ENCODE data around the gene DHX57.

The DHX57 gene

GRCh38 chr2:38875576-38876367 lies at the start of gene DHX57, which contains the start of gene MORN2:
TSS of gene DHX57 (minus strand) at chr2:38875934. CDS start at chr2:38868405, 7,529 bp downstream.
TSS of gene MORN2 (plus strand) at chr2:38875976.
- DNase-seq = peak; percentile 58 to 81 (median 71)

- DNase-seq = no peak
Observed at GRCh38 chr2:38922902-38923301, 47.2 kb upstream of the DHX57 start.

DNA sequence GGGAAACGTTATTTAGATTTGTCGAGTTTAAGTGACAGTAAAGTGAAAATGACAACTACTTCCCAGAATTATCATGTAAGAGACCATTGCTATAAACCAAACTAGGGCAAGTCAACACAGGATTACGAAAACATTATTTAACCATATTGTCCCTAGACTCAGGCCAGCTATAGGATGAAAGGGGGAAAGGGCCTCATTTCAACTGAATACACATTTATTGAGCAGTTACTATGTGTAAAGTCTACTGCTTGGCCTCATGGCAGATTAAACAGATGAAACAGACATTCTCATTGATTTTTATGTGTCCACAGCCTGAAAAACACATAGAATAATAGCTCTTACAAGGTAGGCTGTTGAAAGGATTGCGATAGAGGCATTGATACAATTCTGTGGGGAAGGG lies 46.7 kb upstream of the DHX57 start:
- DNase-seq = no peak

DNA sequence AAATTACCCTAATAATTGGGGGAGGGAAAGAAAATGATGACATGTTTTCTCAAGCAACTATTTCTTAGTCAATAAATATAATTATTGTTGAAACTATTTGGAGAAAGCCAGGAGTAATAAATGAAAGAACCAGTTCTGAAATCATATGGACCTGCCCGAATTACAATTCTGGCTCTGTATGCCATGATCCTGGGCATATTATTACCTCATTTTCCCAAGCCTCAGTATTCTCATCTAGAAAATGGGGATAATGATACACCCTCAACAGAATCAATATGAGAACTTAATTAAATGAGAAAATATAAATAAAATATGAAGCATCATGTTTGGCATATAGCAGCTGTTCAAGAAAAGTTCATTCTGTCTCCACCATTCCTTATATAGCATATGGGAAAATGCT lies 36.9 kb upstream of the DHX57 start:
- no peak for DNase-seq

- no peak for DNase-seq
Observed at GRCh38 chr2:38911191-38911590, 35.5 kb upstream of the DHX57 start.

GRCh38 chr2:38909872-38910271 lies 34.1 kb upstream of the DHX57 start:
- DNase-seq = no peak

DNA sequence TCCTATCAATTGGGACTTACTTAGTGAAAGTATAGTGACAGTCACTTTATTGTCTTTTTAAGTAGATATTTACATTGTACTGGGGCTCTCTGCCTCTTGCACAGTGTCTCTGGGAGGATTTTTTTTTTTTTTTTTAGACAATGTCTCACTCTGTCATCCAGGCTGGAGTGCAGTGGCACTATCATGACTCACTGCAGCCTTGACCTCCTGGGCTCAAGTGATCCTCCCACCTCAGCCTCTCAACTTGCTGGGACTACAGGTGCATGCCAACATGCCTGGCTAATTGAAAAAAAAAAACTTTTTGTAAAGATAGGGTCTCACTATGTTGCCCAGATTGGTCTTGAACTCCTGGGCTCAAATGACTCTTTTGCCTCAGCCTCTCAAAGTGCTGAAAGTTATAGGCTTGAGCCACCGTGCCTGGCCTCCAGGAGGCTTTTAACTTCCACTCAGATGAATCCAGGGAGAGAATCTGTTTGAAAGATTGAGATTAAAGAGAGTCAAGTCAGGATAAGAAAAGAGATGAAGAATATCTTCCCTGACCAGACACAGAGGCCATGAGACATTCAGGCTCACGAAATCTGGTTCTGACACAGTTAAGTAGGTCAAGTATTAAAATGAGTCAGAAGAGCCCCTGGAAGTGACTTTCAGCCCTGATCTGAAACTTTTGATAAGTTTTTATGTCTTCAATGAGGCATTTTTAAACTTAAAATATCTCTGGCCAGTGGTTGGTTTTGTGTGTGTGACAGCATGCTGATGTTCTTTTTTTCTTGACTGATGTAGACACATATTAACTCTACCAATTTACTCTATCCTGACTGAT lies 32.2 kb upstream of the DHX57 start:
- no peak for DNase-seq

GRCh38 chr2:38907242-38907641 lies 31.5 kb upstream of the DHX57 start:
- no peak for DNase-seq

GRCh38 chr2:38905251-38905650 lies 29.5 kb upstream of the DHX57 start:
- DNase-seq = no peak

DNA sequence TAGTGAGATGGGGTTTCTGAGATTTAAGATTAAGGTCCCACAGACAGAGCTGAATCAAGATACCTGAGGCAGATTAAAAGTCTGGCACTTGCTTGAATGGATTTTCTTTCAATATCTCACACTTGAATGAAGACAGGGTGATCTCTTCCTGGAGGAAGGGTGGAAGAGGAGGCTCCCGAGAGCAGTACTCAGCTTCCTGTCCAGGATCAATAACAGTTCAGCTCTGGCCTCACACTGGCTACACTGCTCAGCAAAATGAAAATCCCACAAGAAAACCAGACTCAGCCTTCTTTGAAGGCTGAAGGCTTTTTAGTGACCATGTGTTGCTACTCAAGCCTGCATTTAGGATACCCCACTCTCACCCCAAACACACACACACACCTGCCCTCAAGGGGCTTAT lies 25.0 kb upstream of the DHX57 start:
- DNase-seq = no peak

DNA sequence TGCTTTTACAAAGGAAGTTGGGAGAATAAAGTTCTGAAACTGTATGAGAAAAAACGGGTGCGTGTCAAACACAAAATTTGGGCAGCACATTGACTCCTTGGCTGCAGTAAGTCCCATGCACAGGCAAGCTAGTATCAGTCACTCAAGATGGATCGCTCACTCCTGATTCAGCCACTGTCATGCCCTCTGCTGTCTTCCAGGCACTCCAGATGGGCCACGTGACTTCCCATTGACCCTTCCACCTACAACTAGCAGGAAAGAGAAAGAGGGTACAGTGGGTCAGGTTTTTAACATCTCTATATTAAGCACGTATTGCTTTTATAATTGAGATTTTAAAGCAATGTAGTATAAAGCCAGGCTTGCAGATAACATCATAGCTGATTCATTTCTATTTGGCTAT lies 22.5 kb upstream of the DHX57 start:
- DNase-seq = no peak

DNA sequence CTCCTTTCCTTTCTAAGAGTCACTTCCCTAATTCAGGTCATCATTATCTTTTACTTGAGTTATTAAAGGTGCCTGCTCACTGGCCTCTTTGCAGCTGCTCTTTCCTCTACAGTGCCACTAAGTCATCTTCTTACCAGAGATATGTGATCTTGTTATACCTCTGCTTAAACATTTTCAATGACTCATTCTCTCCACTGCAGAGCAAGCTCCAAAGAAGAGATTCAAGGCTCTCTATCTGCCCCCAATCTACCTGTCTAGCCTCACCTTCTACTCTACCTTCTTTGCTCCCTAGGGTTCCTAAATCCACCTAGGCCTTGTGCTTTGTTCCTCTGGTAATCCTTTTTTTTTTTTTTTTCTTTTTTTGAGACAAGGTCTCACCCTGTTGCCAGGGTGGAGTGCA lies 17.1 kb upstream of the DHX57 start:
- no peak for DNase-seq

DNA sequence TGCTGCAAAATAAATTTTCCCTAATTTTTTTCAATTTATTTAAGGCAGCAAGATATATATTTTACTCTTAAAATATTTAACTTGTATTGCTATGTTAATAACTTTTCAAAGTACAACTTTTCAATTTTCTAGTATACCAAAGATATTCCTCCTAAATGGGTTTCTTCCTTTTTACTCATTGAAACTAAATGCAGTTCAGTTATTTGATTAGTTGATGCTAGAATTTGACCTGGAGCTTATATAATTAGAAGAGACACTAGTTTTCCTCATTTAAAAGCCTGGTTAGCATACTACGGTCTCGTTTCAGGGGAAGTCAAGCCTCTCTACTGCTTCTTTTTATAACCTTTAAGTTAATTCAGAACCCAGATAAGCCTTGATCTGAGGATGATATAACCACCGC lies 13.8 kb upstream of the DHX57 start, which contains the start of gene ARHGEF33:
Gene ARHGEF33, plus strand, starts transcription at position 301 of the 400 bp plus-strand sequence. CDS start 29,573 bp downstream, outside the sequence.
- DNase-seq = no peak

- no peak for DNase-seq
Observed at GRCh38 chr2:38889045-38889444, 13.3 kb upstream of the DHX57 start.

DNA sequence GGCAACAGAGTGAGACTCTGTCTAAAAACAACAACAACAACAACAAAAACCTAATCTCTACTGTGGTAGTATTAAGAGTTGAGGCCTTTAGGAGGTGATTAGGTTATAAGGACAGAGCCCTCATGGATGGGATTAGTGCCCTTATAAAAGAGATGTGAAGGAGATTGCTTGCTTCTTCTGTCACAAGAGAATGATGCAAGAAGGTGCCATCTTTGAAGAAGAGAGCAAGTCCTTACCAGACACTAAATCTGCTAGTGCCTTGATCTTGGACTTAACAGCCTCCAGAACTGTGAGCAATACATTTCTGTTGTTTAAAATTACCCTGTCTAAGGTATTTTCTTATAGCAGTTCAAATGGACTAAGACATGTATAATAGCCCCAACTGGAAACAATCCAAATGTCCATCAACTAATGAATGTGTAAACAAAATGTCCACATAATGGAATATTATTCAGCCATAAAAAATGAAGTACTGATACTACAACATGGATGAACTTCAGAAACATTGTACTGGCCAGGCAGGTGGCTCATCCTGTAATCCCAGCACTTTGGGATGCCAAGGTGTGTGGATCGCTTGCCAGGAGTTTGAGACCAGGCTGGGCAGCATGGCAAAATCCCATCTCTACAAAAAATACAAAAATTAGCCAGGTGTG lies 12.3 kb upstream of the DHX57 start:
- DNase-seq = no peak

- no peak for DNase-seq
Observed at GRCh38 chr2:38887347-38887746, 11.6 kb upstream of the DHX57 start.

DNA sequence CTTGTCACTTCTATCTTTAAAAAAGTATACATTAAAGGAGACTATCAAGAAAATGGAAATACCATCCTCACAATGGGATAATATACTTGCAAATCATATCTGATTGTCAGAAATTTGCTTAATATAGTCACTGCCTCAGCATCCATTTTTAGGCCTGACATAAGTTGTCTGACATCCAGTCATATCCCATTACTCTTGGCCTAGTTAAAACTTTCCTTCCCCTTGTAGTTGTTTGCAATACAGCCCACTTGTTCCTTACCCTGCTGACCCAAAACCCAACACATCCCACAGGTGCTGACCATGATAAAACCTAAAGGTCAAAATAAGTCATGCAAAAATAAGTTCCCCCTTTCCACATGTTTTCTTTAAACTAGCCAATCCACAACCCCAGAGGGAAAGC lies 10.3 kb upstream of the DHX57 start:
- DNase-seq = no peak

DNA sequence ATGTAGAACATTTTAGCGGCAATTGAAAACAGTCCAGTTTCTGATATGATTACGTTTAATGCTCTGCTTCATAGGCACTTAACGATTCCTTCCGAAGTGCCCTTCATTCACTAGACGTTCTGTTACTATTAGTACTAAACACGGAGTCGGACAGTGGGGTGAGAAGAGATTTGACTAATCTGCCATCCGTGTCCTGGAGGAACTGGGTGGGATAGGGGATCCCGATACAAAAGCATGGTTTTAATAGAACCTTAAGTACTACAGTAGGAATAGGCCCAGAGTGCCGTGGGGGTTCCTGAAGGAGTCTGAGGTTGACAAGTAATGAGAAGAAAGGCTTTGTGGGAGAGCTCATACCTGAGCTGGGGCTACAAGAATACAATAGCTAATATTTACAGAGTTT lies 673 bp upstream of the DHX57 start:
- DNase-seq = no peak

GRCh38 chr2:38875227-38875575 lies 533 bp downstream of the DHX57 start:
- DNase-seq = peak in 1 of 6 experiments; percentile 39

- no peak for DNase-seq
Observed at GRCh38 chr2:38873763-38874162, 2.0 kb downstream of the DHX57 start.

GRCh38 chr2:38871432-38871831 lies 4.3 kb downstream of the DHX57 start:
- no peak for DNase-seq

GRCh38 chr2:38866773-38867443 lies 8.8 kb downstream of the DHX57 start:
- DNase-seq = no peak

All from stimulated activated naive CD4-positive, alpha-beta T cell (primary cell).